HTERT RPE-1 (cell line): ENCODE measurements around the gene MEGF11.

Source experiments
- in situ Hi-C: fragments of 300-500 bp; cut with MboI; formaldehyde crosslinking; loops from 4 replicates; pipeline ENCODE4 v1.14.3; 2020; ENCODE audit warnings: low sequenced_read_pairs

Gene MEGF11

DNA sequence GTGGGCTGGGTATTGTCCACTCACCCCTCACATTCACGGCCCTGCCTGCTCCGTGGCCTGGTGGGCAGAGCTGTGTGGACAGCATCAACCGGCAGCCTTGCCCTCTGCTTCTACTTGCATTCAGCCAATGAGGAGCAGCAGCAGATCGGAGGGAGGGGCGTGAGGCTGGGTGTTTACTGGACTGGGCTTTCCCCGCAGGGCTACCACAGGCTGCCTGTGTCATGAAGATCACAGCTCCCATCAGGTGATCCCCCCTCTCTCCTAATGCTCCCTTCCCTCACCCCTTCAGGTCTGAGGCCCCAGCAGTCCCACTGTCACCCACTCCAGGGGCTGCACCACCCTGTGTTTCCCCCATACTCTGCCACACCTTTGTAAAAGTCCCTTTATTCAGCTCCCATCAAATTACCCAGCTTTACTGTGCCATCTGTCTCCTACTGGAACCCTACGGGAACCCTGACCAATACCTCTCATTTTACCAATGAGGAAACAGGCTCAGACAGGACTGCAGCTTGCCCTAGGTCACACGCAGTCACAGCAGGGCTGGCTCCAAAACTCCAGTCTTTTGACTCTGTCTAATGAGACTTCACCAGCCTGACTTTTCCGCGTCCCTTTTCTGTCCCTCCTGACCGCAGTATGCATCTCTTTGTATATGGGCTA, 81.1 kb downstream of the MEGF11 start:
- in situ Hi-C loops, result no loop called here

DNA sequence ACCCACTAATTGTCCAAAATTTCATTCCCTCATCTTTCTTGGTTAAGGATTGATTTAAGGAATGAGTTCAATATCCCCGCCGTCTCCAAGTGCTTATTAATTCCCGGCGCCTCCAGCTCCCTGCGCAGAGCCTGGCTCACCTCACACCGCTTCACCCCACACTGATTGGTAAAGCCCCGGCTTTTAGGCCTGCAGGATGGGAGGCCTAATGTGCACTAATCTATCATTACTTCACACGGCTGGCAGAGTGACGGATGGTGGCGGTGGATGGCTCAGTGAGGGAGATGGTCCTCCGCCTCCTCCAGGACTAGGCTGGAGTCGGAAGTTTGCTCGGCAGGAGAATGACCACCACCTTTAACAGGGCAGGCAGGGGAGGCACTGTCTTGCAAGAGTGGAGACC, 81.7 kb downstream of the MEGF11 start:
- in situ Hi-C loops, result no loop called here

DNA sequence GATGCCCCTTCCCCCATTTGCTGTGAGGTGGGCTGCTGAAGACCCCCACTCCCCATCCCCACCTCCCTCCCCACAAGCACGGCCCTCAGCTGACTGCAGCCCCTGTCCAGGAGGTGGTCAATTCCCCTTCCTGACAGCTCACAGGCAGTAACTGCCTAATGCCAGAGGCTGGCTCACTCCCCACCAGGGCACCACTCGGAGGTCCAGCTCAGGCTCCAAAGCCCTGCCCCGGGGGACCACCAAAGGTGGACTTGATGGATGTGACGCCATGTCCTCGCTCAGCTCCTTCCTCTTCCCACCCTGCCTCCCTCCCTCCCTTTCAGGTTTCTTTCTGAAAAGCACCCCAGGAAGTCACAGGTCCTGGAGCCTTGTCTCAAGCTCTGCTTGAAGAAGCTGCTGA, 82.8 kb downstream of the MEGF11 start:
- in situ Hi-C loops, result no loop called here

DNA sequence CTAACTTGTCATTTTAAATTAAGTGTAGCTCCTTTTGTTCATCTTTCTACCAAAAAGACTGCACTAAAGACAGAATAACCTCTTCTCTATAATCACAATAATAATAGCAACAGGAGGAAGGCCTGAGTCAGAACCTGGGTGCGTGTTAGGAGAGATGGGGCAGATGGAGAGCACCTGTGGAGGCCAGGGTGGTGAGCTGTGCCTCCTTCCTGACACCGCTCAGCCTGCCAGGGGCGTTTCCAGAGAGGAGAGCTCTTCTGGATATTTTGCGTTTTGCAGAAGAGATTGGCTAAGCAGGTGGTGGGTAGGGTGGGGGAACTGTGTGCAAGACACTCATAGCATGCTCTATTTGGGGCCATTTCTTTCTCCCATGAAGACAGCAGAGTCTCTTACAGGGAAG, 83.5 kb downstream of the MEGF11 start:
- in situ Hi-C loops, result no loop called here

DNA sequence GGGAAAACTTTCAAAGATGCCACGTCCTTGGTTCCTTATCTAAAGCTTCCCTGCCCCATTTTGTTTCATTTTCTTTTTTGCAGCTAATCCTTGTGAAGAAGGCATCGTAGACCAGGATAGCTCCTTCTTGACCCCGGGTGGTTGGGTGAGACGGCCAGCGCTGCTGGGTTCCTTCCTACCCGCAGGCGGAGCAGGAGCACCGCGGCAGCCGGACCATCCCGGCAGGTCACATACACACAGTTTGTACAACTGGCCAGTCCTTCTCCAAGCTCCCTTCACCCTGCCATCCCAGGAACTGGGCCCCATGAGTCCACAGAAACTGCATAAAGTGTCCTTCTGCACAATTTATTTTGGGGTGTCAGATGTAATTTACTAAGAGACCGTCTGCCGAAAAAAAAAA, 83.9 kb downstream of the MEGF11 start:
- in situ Hi-C loops, result no loop called here

DNA sequence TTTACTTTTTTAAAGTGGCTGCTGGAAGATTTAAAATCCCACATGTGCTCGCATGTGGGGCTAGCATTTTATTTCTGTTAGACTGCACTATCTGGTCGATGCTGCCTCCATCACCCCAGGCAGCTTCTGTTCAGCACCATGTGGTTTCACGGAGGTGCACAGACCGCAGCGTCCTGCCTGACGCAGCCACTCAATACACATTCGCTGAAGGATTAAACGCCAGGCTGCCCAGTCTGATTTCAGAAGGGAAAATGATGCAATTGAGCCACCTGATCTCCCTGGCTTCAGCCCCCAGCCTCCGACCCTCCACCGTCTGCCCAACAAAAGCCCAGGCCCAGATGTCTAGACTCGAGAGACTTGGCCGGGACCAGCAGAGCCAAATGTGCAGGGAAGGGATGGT, 84.5 kb downstream of the MEGF11 start:
- in situ Hi-C loops, result no loop called here

DNA sequence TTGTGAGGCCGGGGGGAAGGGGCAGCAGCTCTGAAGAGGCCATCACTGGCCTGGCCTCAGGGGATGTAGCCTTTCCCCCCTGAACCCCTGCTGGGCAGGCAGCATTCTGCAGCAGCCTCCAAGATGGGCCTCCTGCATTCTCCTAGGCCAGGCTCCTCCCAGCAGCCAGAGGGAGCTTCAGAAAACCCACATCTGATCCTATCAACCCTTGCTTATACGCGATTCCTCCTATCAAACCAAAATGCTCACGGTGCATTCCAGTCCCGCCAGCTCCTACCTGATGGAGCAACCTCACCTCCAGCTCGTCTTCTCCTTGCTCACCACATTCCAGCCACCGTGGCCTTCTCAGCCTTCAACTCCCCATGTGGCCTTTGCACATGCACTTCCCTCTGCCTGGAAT, 85.7 kb downstream of the MEGF11 start:
- in situ Hi-C loops, result no loop called here

DNA sequence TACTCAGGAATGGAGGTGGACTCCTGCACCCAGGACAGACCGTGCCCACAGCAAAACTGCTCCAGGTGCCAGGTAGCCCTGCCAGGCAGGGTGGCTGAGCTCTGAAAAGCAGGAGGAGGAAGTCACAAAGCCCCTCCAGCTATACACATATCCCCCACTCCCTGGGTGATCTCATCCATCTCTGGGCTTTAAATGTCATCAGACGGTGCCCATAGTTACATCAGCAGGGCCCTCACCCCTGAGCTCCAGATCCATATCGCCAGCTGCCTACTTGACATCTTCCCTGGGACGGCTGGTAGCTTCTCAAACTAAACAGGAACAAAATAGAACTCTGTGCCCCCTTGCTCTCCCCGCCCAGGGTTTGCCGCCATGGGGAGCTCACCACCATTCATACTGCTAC, 87.7 kb downstream of the MEGF11 start:
- in situ Hi-C loops, result no loop called here

DNA sequence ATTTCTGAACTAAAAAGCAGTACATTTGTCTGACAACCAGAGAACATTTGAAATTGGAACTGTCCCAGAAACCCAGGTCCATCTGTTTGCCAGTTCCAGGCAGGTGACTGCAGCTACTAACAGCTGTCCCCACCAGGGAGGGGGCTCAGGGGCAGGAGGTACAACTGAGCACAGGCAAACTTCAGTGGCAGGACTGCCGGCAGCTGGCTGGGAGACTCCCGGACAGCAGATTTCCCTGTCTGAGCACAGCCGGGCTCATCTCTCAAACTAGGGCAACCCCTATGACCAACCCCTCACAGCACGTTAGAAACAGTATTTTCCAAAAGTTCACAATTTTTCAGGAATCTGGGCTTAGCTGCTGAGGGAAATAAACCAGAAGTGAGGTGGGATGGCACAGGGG, 88.8 kb downstream of the MEGF11 start:
- in situ Hi-C loops, result no loop called here

DNA sequence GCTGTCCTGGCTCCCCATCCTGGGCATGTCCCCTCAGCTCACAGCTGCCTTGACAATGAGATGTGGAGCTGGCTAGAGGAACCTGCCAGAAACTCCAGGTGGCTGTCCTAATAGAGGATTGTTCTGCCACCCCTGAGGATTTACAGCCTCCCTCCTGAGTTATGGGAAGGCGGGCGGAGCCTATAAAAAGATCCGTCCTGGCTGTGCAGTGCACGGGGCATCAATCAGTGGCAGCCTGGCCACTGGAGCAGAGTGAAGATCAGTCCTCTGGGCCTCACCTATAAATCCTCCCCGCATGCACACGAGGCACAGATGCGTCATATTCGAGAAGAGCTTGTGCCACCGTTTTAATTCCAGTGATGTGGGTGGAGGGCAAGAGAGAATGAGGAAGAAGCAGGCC, 90.0 kb downstream of the MEGF11 start:
- in situ Hi-C loops, result no loop called here

DNA sequence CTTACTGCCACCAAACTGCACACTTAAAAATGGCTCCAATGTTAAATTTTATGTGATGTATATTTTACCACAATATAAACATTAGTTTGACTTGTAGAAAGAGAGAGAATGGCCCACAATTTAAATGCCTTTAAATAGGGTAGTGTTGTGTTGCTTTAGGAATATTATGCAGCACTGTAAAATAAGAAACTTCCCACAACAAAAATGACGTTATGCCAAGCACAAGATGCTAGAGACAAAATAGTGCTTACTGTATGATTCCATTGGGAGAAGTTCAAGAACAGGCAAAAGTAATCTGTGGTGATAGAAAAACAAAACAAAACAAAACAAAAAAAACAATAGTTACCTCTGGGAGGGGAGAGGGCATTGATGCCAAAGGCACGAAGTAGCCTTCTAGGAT, 91.3 kb downstream of the MEGF11 start:
- in situ Hi-C loops, result no loop called here

DNA sequence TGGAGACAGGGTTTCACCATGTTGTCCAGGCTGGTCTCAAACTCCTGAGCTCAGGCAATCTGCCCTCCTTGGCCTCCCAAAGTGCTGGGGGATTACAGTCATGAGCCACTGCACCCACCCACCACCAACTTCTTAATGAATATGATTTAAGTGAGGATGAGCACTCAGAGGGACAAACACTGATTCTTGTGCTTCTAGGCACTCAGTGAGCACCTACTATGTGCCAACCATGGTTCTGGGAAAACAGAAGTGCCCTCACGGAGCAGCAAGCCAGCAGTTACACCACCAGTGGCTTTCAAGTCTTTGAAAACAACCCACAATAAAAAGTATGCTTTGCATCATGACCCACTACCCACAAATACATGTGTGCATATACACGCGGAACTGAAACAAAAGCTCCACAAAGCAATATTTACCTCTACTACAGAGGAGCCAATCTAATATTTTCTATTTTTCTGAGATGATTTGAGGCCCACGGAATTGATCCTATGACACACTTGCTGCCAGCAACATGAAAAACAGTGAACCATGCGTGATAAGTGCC, 91.9 kb downstream of the MEGF11 start:
- in situ Hi-C loops, result no loop called here

DNA sequence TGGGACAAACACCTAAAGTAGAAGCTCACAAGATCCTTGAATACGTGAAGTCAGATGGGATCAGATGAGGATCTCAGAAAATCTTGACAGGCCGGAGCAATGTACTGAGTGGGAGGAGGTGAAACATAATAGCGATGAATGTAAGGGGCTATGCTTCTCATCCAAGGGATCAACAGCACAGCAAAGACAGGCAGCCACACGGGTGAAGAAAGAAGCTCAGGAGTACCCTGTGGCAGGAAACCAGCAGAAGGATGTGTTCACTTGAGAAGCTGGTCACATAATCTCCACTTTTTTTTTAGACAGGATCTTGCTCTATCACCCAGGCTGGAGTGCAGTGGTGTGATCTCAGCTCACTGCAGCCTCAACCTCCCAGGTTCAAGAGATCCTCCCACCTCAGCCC, 92.4 kb downstream of the MEGF11 start:
- in situ Hi-C loops, result no loop called here

DNA sequence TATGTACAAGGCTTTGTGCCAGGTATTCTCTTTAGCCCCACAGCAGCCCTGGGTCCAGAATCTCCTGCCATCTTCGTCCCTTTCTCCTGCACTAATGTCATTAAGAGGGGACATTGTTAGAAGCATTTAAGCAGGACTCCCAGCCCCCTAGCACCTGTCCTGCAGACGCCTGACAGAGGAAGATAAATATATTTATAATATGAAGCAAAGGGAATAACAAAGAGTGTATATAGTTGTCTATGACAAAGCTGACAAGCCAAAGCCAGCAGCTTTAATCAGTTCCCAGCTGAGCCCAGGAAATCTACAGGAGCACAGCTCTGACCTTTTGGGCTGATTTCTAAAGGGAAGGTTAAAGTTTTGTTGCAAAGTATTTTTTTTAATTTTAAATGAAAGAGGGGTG, 96.0 kb downstream of the MEGF11 start:
- in situ Hi-C loops, result no loop called here

DNA sequence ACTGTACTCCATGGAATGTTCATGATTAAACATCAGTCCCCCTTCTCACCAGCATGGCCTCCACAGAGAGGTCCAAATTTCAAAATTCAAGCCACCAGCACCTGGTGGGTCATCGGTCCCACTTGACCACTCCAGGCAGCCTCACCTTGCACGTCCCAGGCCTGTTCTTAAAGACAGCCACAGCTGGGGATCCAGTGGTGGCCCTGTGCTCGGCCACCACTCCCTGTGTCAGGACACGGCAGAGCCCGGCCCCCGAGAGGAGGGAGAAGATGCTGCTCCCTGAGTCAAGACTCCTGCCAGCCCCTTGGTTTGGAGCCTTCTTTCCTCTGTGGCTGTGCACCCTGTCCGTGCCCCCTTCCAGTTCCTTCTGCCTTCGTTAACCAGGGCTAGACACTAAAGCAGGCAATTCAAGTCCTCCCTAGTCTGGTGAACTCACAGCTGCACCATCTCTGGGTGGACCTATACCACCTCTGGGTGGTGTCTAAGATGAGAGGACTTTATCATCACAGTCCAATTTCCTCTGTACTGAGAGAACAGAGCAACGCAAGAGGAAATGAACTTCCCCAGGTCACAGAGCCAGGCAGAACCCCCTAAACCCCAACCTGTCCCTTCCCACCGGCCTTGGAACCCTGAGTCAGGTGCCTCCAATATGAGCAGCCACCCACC, 97.1 kb downstream of the MEGF11 start:
- in situ Hi-C loops, result no loop called here

DNA sequence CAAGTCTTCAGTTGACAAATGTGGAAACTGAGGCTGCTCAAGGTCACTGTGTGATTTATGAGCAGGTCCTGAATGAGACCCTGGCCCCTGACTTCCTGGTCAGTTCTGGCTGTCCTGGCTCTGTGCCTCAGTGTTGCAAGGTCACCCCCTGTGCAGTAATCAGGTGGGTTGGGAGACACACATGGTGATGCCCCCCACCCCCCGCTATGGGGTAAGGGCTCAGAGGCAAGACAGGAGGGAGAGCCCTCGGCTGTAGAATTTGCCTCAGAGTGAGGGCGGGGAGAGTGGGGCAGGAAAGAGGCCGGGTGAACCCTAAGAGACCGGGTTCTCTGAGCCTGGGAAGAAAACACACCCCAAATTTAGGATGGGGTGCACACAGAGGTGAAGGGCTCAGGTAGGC, 98.5 kb downstream of the MEGF11 start:
- in situ Hi-C loops, result no loop called here

DNA sequence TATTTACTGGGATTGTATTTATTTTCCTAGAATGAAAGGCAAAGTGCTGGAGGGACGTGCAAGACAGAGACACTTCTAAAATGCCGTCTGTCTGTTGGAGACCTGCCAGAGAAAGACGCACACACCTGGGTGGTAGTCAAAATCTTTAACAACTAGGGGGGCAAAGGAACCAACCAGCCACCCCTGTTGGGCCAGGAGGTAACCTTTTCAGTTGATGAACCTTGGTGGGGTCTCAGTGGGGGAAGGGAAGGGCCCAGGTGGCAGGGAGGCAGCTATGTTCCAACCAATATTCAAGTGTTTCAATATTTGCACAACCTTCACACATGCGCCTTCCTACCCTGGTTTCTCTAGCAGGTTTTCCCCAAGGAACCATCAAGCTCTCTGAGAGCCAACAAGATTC, 99.0 kb downstream of the MEGF11 start:
- in situ Hi-C loops, result no loop called here

DNA sequence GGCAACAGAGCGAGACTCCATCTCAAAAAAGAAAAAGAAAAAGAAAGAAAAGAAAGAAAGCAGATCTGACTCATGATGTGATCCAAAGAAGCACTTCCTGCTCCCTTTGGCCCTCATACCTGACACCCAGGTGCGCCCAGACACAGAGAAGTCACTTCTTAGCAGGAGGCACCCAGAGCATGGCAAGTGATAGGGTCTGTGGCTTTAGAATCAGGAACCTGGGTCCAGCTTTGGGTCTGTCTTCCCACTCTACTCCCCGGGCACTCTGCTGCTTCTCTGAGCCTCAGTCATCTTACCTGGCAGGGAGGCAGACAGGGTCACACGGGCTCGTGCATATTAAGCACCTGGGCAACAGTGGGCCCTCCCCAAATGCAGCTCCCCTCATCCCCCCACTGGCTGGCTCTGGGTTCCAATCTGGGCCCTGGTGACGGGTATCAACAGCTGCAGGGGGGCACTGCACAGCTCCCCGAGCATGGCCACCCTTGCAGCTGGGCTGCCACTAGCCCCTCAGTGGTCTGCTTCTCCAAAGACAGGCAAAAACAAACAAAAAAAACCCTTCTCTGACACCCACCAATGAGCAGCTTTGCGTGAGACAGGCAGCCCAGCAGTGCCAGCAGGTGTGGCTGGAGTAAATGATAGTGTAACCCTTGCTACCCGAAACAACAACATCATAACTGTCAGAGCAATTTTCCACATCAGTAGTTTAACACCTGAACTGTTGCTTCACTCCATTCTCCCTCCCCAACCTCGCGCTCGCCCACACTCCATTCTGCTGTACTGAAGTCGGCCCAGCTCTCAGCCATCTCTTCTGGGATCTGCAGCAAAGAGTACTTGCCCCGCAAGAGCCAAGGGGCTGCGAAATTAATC, 99.8 kb downstream of the MEGF11 start:
- in situ Hi-C loops, result no loop called here

DNA sequence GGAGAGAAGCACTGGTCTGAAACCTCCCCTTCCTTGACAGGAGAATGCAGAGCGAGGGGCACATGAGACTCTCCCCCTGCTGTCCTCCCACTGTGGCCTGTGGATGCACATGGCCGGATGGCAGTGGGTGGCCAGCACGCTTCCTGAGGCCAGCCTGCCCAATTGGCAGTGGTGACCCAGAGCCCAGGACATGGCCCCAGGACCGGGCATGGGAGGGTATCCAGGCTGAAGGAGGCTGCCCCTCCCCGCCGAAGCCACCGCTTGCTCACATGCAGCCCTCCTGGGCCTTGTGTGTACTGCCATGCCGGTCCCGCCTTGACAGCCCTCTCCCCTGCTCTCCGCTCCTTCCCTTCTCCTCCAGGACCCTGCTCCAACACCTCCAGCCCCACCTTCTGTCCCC, 100.9 kb downstream of the MEGF11 start:
- in situ Hi-C loops, result no loop called here

DNA sequence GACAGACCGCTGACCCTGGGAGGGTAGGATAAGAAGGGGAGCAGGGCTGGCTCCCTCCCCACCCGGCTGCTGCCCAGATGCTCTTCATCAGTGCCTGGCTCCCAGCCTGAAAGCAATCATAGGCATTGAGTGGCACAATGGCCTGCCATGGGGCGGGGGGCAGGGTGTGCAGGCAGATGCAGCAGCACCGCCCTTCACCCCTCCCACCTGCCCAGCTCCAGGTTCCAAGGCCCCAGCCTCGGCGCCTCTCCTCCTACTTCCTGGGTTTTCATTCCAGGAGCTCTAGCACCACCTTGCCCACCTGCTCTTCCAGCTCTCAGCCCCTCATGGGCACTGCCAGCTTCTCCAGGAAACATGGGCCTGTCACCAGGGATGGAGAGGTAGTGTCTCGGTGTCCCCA, 101.7 kb downstream of the MEGF11 start:
- in situ Hi-C loops, result no loop called here

DNA sequence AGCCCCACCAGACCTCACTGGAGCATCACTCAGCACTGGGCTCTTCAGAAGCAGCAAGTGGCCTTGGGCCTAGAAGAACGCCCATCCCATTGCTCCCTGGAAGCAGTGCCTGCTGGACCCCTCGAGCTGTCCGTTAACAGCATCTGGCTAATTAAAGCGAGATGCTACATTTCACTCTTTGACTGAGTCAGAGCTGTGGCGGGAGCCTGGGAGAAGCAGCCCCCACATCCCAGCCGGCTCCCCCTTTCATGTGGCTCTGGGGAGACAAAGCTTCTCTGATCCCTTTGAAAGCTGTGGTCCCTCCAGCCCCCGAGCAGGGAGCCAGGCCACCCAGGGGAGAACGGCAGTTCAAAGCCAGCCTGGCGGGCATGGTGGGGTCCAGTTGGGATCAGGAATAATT, 103.7 kb downstream of the MEGF11 start:
- in situ Hi-C loops, result no loop called here

DNA sequence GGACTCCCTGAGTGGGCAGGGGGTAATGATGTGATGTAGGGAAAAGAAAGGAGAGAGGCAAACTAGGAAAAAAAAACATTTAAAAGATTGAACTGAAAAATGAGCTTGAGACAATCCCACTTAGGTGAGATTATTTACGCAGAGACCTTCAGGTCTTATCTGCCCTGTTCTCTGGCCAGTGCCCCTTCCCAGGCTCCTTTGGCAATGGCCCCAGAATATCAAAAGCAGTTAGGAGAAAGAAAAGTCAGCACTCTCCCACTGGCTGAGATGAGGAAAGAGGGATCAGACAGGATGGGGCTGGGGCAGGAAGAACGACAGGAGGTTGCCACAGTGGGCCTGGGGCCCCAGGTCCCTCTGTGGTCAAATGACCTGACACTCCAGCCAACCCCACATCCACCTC, 105.4 kb downstream of the MEGF11 start:
- in situ Hi-C loops, result no loop called here
